Tibial nerve (tissue), 4 donors: Measurements from ENCODE around the gene ELMO1. TPM values are rescaled to one million over a fixed set of nuclear protein-coding genes. Genes with fewer than 3 reads are reported as not detected.
"Not testable (repeated sequence)": the region's sequence is repeated elsewhere in the genome, so short reads cannot be mapped to it uniquely, and the experiment has no call there.

Experiments used
- DNase-seq, 2 donors: peaks; one replicate each; pipeline ENCODE4 v3.0.0-alpha.2; 2019; ENCODE audit warnings: low spot score in 2 of 2
- H3K27ac ChIP-seq, 4 donors: fragments of 200-600 bp; sonication (generic) in 3 of 4; one replicate each; pipeline ENCODE4 v1.5.1; 2017 to 2019; ENCODE audit warnings: mild to moderate bottlenecking in 1 of 4
- H3K27me3 ChIP-seq, 2 donors: fragments of 200-600 bp; sonication (generic) in 1 of 2; one replicate each; pipeline versions ENCODE4 v1.5.1 to v1.6.0; 2017 to 2019
- H3K36me3 ChIP-seq, 3 donors: fragments of 200-600 bp; sonication (generic); one replicate each; pipeline ENCODE4 v1.5.1; 2018 to 2019
- H3K4me1 ChIP-seq, 4 donors: fragments of 200-600 bp; sonication (generic) in 3 of 4; one replicate each; pipeline ENCODE4 v1.5.1; 2017 to 2019
- H3K4me3 ChIP-seq, 4 donors: fragments of 200-600 bp; sonication (generic) in 3 of 4; one replicate each; pipeline ENCODE4 v1.5.1; 2017 to 2019; ENCODE audit warnings: mild to moderate bottlenecking in 1 of 4, moderate library complexity in 1 of 4
- H3K9me3 ChIP-seq, 4 donors: fragments of 200-600 bp; sonication (generic) in 3 of 4; one replicate each; pipeline ENCODE4 v1.5.1; 2017 to 2019
- EP300 ChIP-seq, 2 donors: sonication (generic); formaldehyde crosslinking; IDR thresholded peaks; one replicate each; pipeline ENCODE4 v1.6.1; 2017; ENCODE audit warnings: antibody characterized with exemption in 2 of 2, mild to moderate bottlenecking in 1 of 2
- POLR2A ChIP-seq, 2 donors: fragments of 450-650 bp; IDR thresholded peaks; one replicate each; pipeline ENCODE4 v1.6.1; 2017; ENCODE audit warnings: antibody characterized with exemption in 2 of 2, mild to moderate bottlenecking in 2 of 2, moderate library complexity in 2 of 2
- WGBS, 2 donors: methylation state at CpG; one replicate each; pipeline ENCODE4 v1.1.5; 2018; 5-methylcytosine and 5-hydroxymethylcytosine counted together
- total RNA-seq, 4 donors: library from RNA; depleted of rRNA; stranded (reverse); fragments of >200 nt; gene quantifications; one replicate each; pipeline ENCODE4 v1.1.0, GENCODE V29; 2016
- TF ChIP-seq, protein P1 (sequence below), 5 experiments: fragments of 200-600 bp in 3 of 5; fragments of 450-650 bp in 2 of 5; sonication (generic) in 3 of 5; IDR thresholded peaks; one replicate each; pipeline ENCODE4 v1.5.1; 2016 to 2019; ENCODE audit warnings: antibody characterized with exemption in 5 of 5, mild to moderate bottlenecking in 3 of 5, moderate library complexity in 2 of 5

Gene ELMO1
- total RNA-seq, 4 donors from 2014 or later = 196 to 328 (median 268) TPM

- WGBS, 2 donors = 62 to 70% methylated on average over 3 of the region's 3 CpGs
Measured at GRCh38 chr7:37142958-37143357, 305.7 kb downstream of the ELMO1 start.

GRCh38 chr7:37141742-37142141, 306.9 kb downstream of the ELMO1 start:
- Histone ChIP-seq H3K27me3 (no peaks in the 10 kb centered on the region), H3K36me3 (peaks cover 0 to 11% (median 0%) of the 10 kb centered on the region in 3 donors), H3K4me3 (no peak overlapping the region), H3K4me1 (no peaks in the 10 kb centered on the region), H3K9me3 (peaks cover 0 to 40% (median 12%) of the 10 kb centered on the region in 4 donors), H3K27ac (no peak overlapping the region)
- no peak for TF ChIP-seq POLR2A (IDR thresholded peaks at IDR 0.05)
- TF ChIP-seq, protein P1, sequence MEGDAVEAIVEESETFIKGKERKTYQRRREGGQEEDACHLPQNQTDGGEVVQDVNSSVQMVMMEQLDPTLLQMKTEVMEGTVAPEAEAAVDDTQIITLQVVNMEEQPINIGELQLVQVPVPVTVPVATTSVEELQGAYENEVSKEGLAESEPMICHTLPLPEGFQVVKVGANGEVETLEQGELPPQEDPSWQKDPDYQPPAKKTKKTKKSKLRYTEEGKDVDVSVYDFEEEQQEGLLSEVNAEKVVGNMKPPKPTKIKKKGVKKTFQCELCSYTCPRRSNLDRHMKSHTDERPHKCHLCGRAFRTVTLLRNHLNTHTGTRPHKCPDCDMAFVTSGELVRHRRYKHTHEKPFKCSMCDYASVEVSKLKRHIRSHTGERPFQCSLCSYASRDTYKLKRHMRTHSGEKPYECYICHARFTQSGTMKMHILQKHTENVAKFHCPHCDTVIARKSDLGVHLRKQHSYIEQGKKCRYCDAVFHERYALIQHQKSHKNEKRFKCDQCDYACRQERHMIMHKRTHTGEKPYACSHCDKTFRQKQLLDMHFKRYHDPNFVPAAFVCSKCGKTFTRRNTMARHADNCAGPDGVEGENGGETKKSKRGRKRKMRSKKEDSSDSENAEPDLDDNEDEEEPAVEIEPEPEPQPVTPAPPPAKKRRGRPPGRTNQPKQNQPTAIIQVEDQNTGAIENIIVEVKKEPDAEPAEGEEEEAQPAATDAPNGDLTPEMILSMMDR (IDR thresholded peaks at IDR 0.05) = no peak
- no peak for TF ChIP-seq EP300 (IDR thresholded peaks at IDR 0.05)
- DNase-seq = no peak
- WGBS, 2 donors = 94 to 95% methylated on average over 2 of the region's 2 CpGs

More at GRCh38 chr7:37142958-37143357, 305.7 kb downstream of the ELMO1 start:
- TF ChIP-seq, protein P1 (IDR thresholded peaks at IDR 0.05) = no peak
- TF ChIP-seq POLR2A (IDR thresholded peaks at IDR 0.05) (no peak), EP300 (IDR thresholded peaks at IDR 0.05) (no peak)
- no peak overlapping the region for H3K27ac ChIP-seq
- peaks cover 0 to 30% (median 12%) of the 10 kb centered on the region in 4 donors for H3K9me3 ChIP-seq
- peaks cover 0 to 11% (median 0%) of the 10 kb centered on the region in 3 donors for H3K36me3 ChIP-seq
- no peak overlapping the region for H3K4me3 ChIP-seq
- no peak for DNase-seq
- H3K4me1 ChIP-seq = no peaks in the 10 kb centered on the region
- no peaks in the 10 kb centered on the region for H3K27me3 ChIP-seq

DNA sequence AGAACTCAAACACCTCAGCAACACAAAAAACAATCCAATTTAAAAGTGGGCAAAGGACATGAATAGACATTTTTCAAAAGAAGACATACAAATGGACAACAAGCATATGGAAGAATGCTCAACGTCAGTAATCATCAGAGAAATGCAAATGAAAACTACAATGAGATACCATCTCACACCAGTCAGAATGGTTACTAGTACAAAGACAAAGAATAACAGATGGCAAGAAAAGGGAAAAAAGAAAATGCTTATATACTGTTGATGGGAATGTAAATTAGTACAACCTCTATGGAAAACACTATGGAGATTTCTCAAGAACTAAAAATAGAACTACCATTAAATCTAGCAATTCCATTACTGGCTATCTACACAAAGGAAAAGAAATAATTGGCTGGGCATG, 314.8 kb downstream of the ELMO1 start:
- 77 to 87% methylated on average over 1 of the region's 1 CpG for WGBS, 2 donors
- H3K4me3 ChIP-seq, DNase-seq, H3K27me3 ChIP-seq, H3K27ac ChIP-seq, H3K4me1 ChIP-seq: not testable (repeated sequence)
- H3K36me3 ChIP-seq = peaks cover 0 to 51% (median 0%) of the 10 kb centered on the region in 3 donors
- H3K9me3 ChIP-seq = peaks cover 0 to 24% (median 1%) of the 10 kb centered on the region in 4 donors

- H3K4me1 ChIP-seq = peaks cover 0 to 11% (median 4%) of the 10 kb centered on the region in 4 donors
- WGBS, 2 donors = 62 to 82% methylated on average over 4 of the region's 4 CpGs
Measured at GRCh38 chr7:37131855-37132254, 316.8 kb downstream of the ELMO1 start.

DNA sequence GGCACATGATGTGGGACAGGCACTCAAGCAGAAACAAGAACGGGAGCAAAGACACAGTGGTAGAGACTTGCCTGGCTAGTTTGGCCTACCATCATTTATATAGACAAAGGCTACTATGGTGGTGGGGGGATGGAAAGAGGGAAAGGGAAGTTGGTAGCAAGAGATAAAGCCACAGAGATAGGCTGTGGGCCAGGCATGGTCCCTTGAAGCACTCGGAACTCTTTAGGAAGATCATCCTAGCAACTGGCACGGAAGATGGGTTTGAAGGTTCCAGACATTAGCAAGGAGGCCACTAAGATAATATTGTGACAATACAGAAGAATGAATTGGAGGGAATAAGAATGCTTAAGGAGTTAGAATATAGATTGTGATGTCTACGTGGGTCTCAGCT, 319.6 kb downstream of the ELMO1 start:
- no peaks in the 10 kb centered on the region for H3K27me3 ChIP-seq
- peaks cover 0 to 8% (median 0%) of the 10 kb centered on the region in 4 donors for H3K9me3 ChIP-seq
- H3K4me3 ChIP-seq = no peak overlapping the region
- 88 to 91% methylated on average over 4 of the region's 4 CpGs for WGBS, 2 donors
- peaks cover 0 to 52% (median 0%) of the 10 kb centered on the region in 3 donors for H3K36me3 ChIP-seq
- H3K4me1 ChIP-seq = peaks cover 0 to 11% (median 4%) of the 10 kb centered on the region in 4 donors
- TF ChIP-seq, protein P1 (IDR thresholded peaks at IDR 0.05) = no peak
- TF ChIP-seq EP300 (IDR thresholded peaks at IDR 0.05) = peak in 1 of 2 donors; percentile 4
- no peak for DNase-seq
- peak overlapping the region in 2 of 4 donors; percentile 14 to 48 for H3K27ac ChIP-seq

More at GRCh38 chr7:37131855-37132254, 316.8 kb downstream of the ELMO1 start:
- no peak overlapping the region for H3K27ac ChIP-seq
- H3K9me3 ChIP-seq = peaks cover 0 to 9% (median 0%) of the 10 kb centered on the region in 4 donors
- no peak for DNase-seq
- peaks cover 0 to 55% (median 0%) of the 10 kb centered on the region in 3 donors for H3K36me3 ChIP-seq
- no peak overlapping the region for H3K4me3 ChIP-seq
- TF ChIP-seq, protein P1 (IDR thresholded peaks at IDR 0.05) = no peak
- no peak for TF ChIP-seq POLR2A (IDR thresholded peaks at IDR 0.05)
- TF ChIP-seq EP300 (IDR thresholded peaks at IDR 0.05) = no peak
- no peaks in the 10 kb centered on the region for H3K27me3 ChIP-seq
